ENCODE data around the gene FNDC4.

Gene FNDC4

DNA sequence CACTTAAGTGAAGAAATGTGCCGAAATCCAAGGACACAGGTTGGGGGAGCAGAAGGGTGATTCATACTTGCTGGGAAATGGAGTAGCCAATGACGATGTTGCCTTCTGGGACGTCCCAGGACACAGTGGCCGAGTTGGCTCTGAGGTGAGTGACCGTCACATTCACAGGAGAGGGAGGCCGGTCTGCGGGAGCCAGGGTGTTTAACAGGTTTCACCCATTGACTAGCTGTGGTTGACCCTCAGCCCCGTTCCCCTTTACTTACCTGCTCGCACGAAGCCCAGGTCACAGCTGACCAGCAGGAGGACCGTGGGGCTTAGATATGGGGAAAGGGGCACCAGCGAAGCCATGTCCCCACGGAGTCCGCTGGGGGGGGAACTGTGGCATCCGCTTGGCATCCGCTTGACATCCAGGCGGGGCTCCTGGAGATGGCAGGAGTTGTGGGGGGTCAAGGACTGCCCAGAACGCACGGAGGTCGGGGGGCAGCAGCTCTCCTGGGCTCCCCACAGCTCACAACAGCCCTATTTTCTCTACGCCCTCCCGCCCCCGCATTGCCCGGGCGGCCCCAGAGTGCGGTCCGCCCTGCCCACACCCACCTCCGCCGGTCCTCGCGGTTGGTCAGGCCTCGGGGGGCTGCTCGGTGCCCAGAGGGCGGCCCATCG is 586 bp downstream of the FNDC4 start:
- Histone ChIP-seq H3K36me3 (ENCODE audit: control insufficient read depth, insufficient read depth, low read length) (no peaks in the 10 kb centered on the region), H3K27me3 (ENCODE audit: control insufficient read depth, insufficient read depth, low read length, poor library complexity, severe bottlenecking) (peaks cover 62% of the 10 kb centered on the region), H3K27ac (ENCODE audit: insufficient read depth, low read depth, low read length, poor library complexity, severe bottlenecking) (no peak overlapping the region), H3K9me3 (ENCODE audit: control insufficient read depth, low read length) (no peaks in the 10 kb centered on the region), H3K4me1 (ENCODE audit: control insufficient read depth, insufficient read depth, low read length) (no peaks in the 10 kb centered on the region), H3K4me3 (ENCODE audit: insufficient read depth, low read depth, low read length) (peak overlapping the region; percentile 66)
- 10 to 11% methylated on average over 35 of the region's 35 CpGs for WGBS, 2 experiments

DNA sequence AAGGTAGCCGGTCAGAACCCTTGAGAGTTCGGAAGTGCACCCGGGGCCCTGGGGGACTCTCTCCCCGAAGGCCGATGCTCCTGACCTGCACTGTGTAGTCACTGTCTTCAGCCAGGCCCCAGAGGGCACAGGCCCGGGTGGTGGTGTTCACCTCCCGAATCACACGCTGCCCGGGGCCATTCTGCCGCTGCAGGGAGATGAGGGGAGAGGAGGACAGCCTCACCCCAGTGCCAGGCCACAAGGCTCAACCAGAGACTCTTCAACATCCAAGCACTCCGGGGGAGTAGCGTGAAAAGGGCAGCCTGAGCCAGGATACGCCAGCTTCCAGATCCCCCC is 1.1 kb downstream of the FNDC4 start:
- Histone ChIP-seq H3K4me3 (ENCODE audit: insufficient read depth, low read depth, low read length) (no peak overlapping the region), H3K27ac (ENCODE audit: insufficient read depth, low read depth, low read length, poor library complexity, severe bottlenecking) (no peak overlapping the region), H3K9me3 (ENCODE audit: control insufficient read depth, low read length) (no peaks in the 10 kb centered on the region), H3K36me3 (ENCODE audit: control insufficient read depth, insufficient read depth, low read length) (no peaks in the 10 kb centered on the region), H3K4me1 (ENCODE audit: control insufficient read depth, insufficient read depth, low read length) (no peaks in the 10 kb centered on the region), H3K27me3 (ENCODE audit: control insufficient read depth, insufficient read depth, low read length, poor library complexity, severe bottlenecking) (peaks cover 58% of the 10 kb centered on the region)
- WGBS, 2 experiments, result 85 to 90% methylated on average over 13 of the region's 13 CpGs

DNA sequence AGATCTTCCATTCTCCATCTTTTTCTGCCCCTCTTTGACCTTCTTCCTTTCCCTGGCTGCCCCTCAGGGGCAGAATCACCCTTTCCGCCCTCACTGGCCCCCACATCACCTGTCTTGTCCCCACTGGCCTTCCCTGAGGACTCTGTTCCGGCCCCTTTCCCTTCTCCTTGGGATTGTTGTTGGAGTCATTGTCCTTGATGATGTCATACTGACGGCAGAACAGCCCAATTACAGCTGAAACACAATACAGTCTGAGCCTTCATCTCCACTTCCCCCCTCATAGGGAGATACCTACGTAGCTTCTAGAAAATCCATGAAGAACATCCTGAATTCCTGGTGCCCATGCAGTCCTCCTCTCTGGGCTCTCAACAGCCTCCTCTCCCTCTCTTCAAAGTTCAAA is 2.4 kb downstream of the FNDC4 start:
- Histone ChIP-seq H3K27me3 (ENCODE audit: control insufficient read depth, insufficient read depth, low read length, poor library complexity, severe bottlenecking) (peaks cover 45% of the 10 kb centered on the region), H3K36me3 (ENCODE audit: control insufficient read depth, insufficient read depth, low read length) (no peaks in the 10 kb centered on the region), H3K4me1 (ENCODE audit: control insufficient read depth, insufficient read depth, low read length) (peaks cover 3% of the 10 kb centered on the region), H3K9me3 (ENCODE audit: control insufficient read depth, low read length) (no peaks in the 10 kb centered on the region), H3K4me3 (ENCODE audit: insufficient read depth, low read depth, low read length) (no peak overlapping the region), H3K27ac (ENCODE audit: insufficient read depth, low read depth, low read length, poor library complexity, severe bottlenecking) (no peak overlapping the region)
- 82 to 90% methylated on average over 4 of the region's 4 CpGs for WGBS, 2 experiments

DNA sequence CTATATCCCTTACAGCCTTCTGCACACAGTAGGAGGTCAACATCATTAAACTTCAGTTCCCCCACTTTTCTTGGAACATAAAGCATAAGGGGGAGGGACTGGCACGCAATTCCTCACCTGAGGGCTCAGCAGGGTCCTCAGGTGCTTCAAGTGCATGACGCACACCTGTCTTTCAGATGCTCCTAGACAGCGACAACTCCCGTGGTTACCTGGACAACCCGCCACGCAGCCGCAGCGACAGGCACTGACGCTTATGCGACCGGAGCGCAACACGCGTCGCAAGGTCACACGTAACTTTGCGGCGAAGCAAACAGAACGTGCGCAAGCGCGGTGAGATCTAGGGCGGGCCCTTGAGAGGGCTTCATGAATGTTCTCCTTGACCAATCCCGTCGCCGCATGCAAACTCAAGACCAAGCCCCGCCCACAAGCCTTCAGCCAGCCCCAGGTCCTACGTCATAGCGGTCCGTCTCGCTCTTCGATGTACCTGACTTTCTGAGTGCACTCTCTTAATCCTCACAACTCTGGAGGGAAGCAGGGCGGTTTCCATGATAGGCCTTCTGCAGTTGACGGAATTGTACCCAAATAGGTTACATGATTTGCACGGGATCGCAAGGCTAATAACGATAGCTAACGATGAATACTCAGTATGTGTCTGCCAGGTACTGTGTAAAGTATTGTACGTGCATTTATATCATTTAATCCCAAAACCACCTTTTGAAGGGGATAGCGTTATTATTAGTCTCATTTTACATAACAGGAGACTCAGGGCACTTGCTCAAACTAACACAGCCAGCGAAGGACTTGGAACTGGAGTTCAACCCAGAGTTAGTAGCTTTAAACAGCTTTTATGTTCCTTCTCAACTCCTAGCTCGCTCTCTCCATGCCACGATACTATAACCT is 5.3 kb downstream of the FNDC4 start, which contains the start of gene IFT172:
Gene IFT172 (minus strand): TSS at position 246 of the 900 bp plus-strand sequence. CDS start 90 bp downstream, at position 156.
- WGBS, 2 experiments, result 12% methylated on average over 43 of the region's 43 CpGs

DNA sequence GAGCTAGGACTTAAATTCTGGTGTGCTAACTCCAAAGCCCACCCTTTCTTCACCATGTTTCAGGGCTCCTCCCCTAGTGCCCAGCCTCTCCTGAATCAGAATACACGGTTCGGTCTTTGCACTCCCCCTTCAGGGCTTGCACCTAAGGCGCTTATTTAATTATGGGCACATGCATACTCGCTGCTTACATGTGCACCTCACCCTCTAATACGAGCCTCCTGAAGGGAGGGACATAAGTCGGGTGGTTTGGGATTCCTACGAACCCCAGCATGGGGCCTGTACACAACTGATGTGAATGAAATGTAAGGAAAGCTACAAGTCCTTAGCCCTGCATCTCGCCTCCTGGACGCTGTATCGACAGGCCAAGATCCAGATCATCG is 5.9 kb downstream of the FNDC4 start:
- WGBS, 2 experiments, result 5 to 10% methylated on average over 11 of the region's 11 CpGs
- Histone ChIP-seq H3K27ac (ENCODE audit: insufficient read depth, low read depth, low read length, poor library complexity, severe bottlenecking) (peak overlapping the region; percentile 1), H3K4me1 (ENCODE audit: control insufficient read depth, insufficient read depth, low read length) (peaks cover 3% of the 10 kb centered on the region), H3K36me3 (ENCODE audit: control insufficient read depth, insufficient read depth, low read length) (no peaks in the 10 kb centered on the region), H3K27me3 (ENCODE audit: control insufficient read depth, insufficient read depth, low read length, poor library complexity, severe bottlenecking) (peaks cover 10% of the 10 kb centered on the region), H3K4me3 (ENCODE audit: insufficient read depth, low read depth, low read length) (peak overlapping the region; percentile 78), H3K9me3 (ENCODE audit: control insufficient read depth, low read length) (no peaks in the 10 kb centered on the region)

More for the DNA sequence above, 5.3 kb downstream of the FNDC4 start, which contains the start of gene IFT172:
- peak within 1 kb of the TSS; percentile 78 for H3K4me3 ChIP-seq (ENCODE audit: insufficient read depth, low read depth, low read length)
- no peaks in the 10 kb centered on the region for H3K36me3 ChIP-seq (ENCODE audit: control insufficient read depth, insufficient read depth, low read length)
- H3K4me1 ChIP-seq (ENCODE audit: control insufficient read depth, insufficient read depth, low read length), result peaks cover 3% of the 10 kb centered on the region
- peaks cover 16% of the 10 kb centered on the region for H3K27me3 ChIP-seq (ENCODE audit: control insufficient read depth, insufficient read depth, low read length, poor library complexity, severe bottlenecking)
- H3K9me3 ChIP-seq (ENCODE audit: control insufficient read depth, low read length), result no peaks in the 10 kb centered on the region
- H3K27ac ChIP-seq (ENCODE audit: insufficient read depth, low read depth, low read length, poor library complexity, severe bottlenecking), result peak within 1 kb of the TSS; percentile 1

DNA sequence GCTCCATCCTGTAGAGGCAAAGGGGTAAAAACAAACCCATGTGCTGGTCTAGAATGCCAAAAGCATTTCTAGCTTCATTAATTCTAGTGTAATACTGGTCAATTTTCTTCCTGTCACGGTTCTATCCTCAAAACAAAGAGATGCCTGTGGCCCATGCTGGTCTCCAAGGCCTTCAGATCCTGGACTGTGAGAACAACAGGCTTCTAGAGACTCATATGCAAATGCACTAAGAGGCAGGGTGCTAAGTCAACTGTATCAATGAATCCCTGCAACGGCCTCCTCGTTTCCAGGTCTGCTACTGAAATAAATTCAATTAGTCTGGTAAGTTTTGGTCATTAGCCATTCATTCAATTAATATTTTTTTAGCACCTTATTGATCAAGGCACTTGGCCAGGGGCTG is 9.5 kb downstream of the FNDC4 start:
- Histone ChIP-seq H3K4me1 (ENCODE audit: control insufficient read depth, insufficient read depth, low read length) (peaks cover 3% of the 10 kb centered on the region), H3K36me3 (ENCODE audit: control insufficient read depth, insufficient read depth, low read length) (no peaks in the 10 kb centered on the region), H3K27me3 (ENCODE audit: control insufficient read depth, insufficient read depth, low read length, poor library complexity, severe bottlenecking) (no peaks in the 10 kb centered on the region), H3K9me3 (ENCODE audit: control insufficient read depth, low read length) (no peaks in the 10 kb centered on the region), H3K27ac (ENCODE audit: insufficient read depth, low read depth, low read length, poor library complexity, severe bottlenecking) (no peak overlapping the region), H3K4me3 (ENCODE audit: insufficient read depth, low read depth, low read length) (no peak overlapping the region)
- 44 to 59% methylated on average over 3 of the region's 3 CpGs for WGBS, 2 experiments

DNA sequence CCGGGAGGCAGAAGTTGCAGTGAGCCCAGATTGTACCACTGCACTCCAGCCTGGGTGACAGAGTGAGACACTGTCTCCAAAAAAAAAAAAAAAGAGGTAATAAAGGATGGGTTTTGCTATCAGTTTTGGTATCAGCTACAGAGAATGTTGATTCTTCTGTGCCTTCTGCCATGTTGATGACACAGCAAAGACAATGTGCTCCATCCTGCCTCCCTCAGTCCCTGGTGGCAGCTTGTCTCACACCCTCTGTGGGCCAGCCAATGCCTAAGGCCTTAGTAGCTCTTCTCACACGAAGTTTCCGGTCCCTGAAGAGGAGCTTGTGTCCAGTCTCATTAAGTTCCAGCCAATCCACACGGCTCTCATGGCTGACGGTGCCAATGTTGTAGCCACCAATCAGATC is 23.0 kb downstream of the FNDC4 start:
- H3K27ac ChIP-seq (ENCODE audit: insufficient read depth, low read depth, low read length, poor library complexity, severe bottlenecking), result no peak overlapping the region
- no peaks in the 10 kb centered on the region for H3K9me3 ChIP-seq (ENCODE audit: control insufficient read depth, low read length)
- WGBS, 2 experiments, result 90 to 92% methylated on average over 4 to 5 of the region's 5 CpGs
- no peaks in the 10 kb centered on the region for H3K27me3 ChIP-seq (ENCODE audit: control insufficient read depth, insufficient read depth, low read length, poor library complexity, severe bottlenecking)
- no peak overlapping the region for H3K4me3 ChIP-seq (ENCODE audit: insufficient read depth, low read depth, low read length)
- peaks cover 6% of the 10 kb centered on the region for H3K36me3 ChIP-seq (ENCODE audit: control insufficient read depth, insufficient read depth, low read length)
- no peaks in the 10 kb centered on the region for H3K4me1 ChIP-seq (ENCODE audit: control insufficient read depth, insufficient read depth, low read length)

DNA sequence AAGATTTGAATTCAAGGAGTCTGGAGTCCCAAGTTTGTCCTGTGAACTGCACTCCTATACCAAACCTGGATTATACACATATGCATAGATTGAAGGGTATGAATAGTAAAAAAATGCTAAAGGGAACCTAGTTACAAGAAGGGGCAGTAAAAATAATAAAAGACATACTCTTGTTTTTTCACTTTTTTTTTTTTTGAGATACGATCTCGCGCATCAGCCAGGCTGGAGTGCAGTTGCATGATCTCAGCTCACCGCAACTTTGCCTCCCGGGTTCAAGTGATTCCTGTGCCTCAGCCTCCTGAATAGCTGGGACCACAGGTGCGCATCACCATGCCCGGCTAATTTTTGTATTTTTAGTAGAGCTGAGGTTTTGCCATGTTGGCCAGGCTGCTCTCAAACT is 30.6 kb downstream of the FNDC4 start:
- no peak overlapping the region for H3K4me3 ChIP-seq (ENCODE audit: insufficient read depth, low read depth, low read length)
- no peaks in the 10 kb centered on the region for H3K4me1 ChIP-seq (ENCODE audit: control insufficient read depth, insufficient read depth, low read length)
- H3K9me3 ChIP-seq (ENCODE audit: control insufficient read depth, low read length), result no peaks in the 10 kb centered on the region
- 93 to 95% methylated on average over 7 of the region's 7 CpGs for WGBS, 2 experiments
- no peaks in the 10 kb centered on the region for H3K27me3 ChIP-seq (ENCODE audit: control insufficient read depth, insufficient read depth, low read length, poor library complexity, severe bottlenecking)
- H3K36me3 ChIP-seq (ENCODE audit: control insufficient read depth, insufficient read depth, low read length), result no peaks in the 10 kb centered on the region
- H3K27ac ChIP-seq (ENCODE audit: insufficient read depth, low read depth, low read length, poor library complexity, severe bottlenecking), result no peak overlapping the region

DNA sequence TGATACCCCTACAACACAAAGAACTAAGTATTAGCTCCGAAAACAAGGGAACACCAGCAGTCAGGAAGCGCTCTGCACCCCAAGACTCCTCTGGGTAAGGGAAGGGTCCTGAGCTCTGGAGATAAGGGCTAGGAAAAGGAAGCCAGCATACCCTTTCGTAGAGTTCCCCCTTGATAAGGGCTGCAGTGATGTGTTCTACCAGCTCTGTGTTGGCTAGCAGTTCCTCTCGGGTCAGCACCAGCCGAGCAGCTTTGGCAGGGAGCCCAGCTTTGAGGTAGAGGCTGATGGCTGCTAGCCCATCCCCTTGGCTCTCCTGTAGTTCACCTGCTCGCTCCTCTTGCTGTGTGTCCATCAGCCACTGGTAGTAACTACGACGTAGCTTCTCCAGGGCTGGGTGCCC is 33.9 kb downstream of the FNDC4 start:
- Histone ChIP-seq H3K36me3 (ENCODE audit: control insufficient read depth, insufficient read depth, low read length) (peaks cover 11% of the 10 kb centered on the region), H3K27me3 (ENCODE audit: control insufficient read depth, insufficient read depth, low read length, poor library complexity, severe bottlenecking) (no peaks in the 10 kb centered on the region), H3K4me3 (ENCODE audit: insufficient read depth, low read depth, low read length) (no peak overlapping the region), H3K4me1 (ENCODE audit: control insufficient read depth, insufficient read depth, low read length) (no peaks in the 10 kb centered on the region), H3K9me3 (ENCODE audit: control insufficient read depth, low read length) (no peaks in the 10 kb centered on the region), H3K27ac (ENCODE audit: insufficient read depth, low read depth, low read length, poor library complexity, severe bottlenecking) (no peak overlapping the region)
- 96% methylated on average over 8 of the region's 8 CpGs for WGBS, 2 experiments

DNA sequence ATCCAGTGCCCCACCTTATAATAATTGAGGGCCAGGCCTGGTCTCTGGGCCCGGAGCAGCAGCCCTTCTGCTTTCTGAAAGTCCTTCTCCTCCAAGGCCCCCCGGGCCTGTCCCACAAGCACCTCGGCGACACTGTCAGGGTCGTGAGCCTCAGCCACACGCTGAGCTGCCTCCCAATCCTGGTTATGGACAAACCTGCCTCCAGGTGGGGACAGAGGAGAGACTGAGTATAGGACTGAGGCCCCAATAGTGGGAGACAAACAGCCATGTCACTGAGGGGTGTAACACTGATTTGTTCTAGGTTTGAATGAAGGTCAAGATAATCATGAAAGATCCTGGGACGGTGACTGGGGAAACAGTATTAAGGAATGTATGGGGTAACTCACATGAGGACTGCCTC is 41.0 kb downstream of the FNDC4 start:
- H3K27ac ChIP-seq (ENCODE audit: insufficient read depth, low read depth, low read length, poor library complexity, severe bottlenecking), result no peak overlapping the region
- H3K36me3 ChIP-seq (ENCODE audit: control insufficient read depth, insufficient read depth, low read length), result peaks cover 25% of the 10 kb centered on the region
- H3K9me3 ChIP-seq (ENCODE audit: control insufficient read depth, low read length), result no peaks in the 10 kb centered on the region
- no peak overlapping the region for H3K4me3 ChIP-seq (ENCODE audit: insufficient read depth, low read depth, low read length)
- no peaks in the 10 kb centered on the region for H3K27me3 ChIP-seq (ENCODE audit: control insufficient read depth, insufficient read depth, low read length, poor library complexity, severe bottlenecking)
- WGBS, 2 experiments, result 91 to 93% methylated on average over 7 of the region's 7 CpGs
- H3K4me1 ChIP-seq (ENCODE audit: control insufficient read depth, insufficient read depth, low read length), result no peaks in the 10 kb centered on the region

All from ectodermal cell (in vitro differentiated cells).